IPS DF 6.9 (cell line): ENCODE results near the gene MMS22L.
"Not testable (repeated sequence)": the region's sequence is repeated elsewhere in the genome, so short reads cannot be mapped to it uniquely, and the experiment has no call there.

Source experiments
- DNase-seq: peaks from one replicate; pipeline ENCODE4 v3.0.0-alpha.2; 2013; ENCODE audit warnings: low read depth, low spot score
- H3K27ac ChIP-seq: one replicate; pipeline ENCODE4 v1.5.1; 2013; ENCODE audit warnings: low read length, control low read depth
- H3K27me3 ChIP-seq: 2 replicates; pipeline ENCODE4 v1.6.1; 2013; ENCODE audit warnings: mild to moderate bottlenecking, low read length; ENCODE audit not compliant: control insufficient read depth, insufficient read depth
- H3K36me3 ChIP-seq: 2 replicates; pipeline ENCODE4 v1.6.1; 2013; ENCODE audit warnings: low read length; ENCODE audit not compliant: control insufficient read depth, insufficient read depth
- H3K4me1 ChIP-seq: 2 replicates; pipeline ENCODE4 v1.6.1; 2013; ENCODE audit warnings: low read length; ENCODE audit not compliant: control insufficient read depth, insufficient read depth
- H3K4me3 ChIP-seq: 2 replicates; pipeline ENCODE4 v1.5.1; 2013; ENCODE audit warnings: mild to moderate bottlenecking, low read length
- H3K9me3 ChIP-seq: 2 replicates; pipeline ENCODE4 v1.6.1; 2013; ENCODE audit warnings: low read length, inconsistent platforms; ENCODE audit not compliant: control insufficient read depth, insufficient read depth
- WGBS: extraction: QIAGEN DNeasy Blood & Tissue Kit; methylation state at CpG from one replicate; pipeline ENCODE4 v1.1.7; 2013; ENCODE audit warnings: mixed read lengths, missing lambda C conversion rate; ENCODE audit not compliant: insufficient read length, insufficient coverage; 5-methylcytosine and 5-hydroxymethylcytosine counted together

The MMS22L gene

GRCh38 chr6:97187951-97188350 lies 95.1 kb downstream of the MMS22L start:
- Histone ChIP-seq H3K27me3 (no peaks in the 10 kb centered on the region), H3K4me3 (no peak overlapping the region), H3K4me1 (no peaks in the 10 kb centered on the region), H3K36me3 (no peaks in the 10 kb centered on the region), H3K9me3 (no peaks in the 10 kb centered on the region), H3K27ac (no peak overlapping the region)
- DNase-seq = no peak

- no CpG with 5 or more reads among the region's 3 CpGs for WGBS
- H3K9me3 ChIP-seq = no peaks in the 10 kb centered on the region
- no peaks in the 10 kb centered on the region for H3K27me3 ChIP-seq
- H3K4me3 ChIP-seq = no peak overlapping the region
- no peaks in the 10 kb centered on the region for H3K36me3 ChIP-seq
- no peak overlapping the region for H3K27ac ChIP-seq
- peak; percentile 27 for DNase-seq
- H3K4me1 ChIP-seq = no peaks in the 10 kb centered on the region
Measured at GRCh38 chr6:97186416-97186999, 96.5 kb downstream of the MMS22L start.

GRCh38 chr6:97177905-97178304 lies 105.1 kb downstream of the MMS22L start:
- no peak for DNase-seq
- no CpG with 5 or more reads among the region's 3 CpGs for WGBS
- no peak overlapping the region for H3K4me3 ChIP-seq
- no peaks in the 10 kb centered on the region for H3K9me3 ChIP-seq
- H3K27me3 ChIP-seq = no peaks in the 10 kb centered on the region
- no peaks in the 10 kb centered on the region for H3K4me1 ChIP-seq
- no peak overlapping the region for H3K27ac ChIP-seq
- H3K36me3 ChIP-seq = peaks cover 2% of the 10 kb centered on the region; the same call in 1 of the 2 replicates

- Histone ChIP-seq H3K4me1 (no peaks in the 10 kb centered on the region), H3K36me3 (peaks cover 2% of the 10 kb centered on the region; the same call in 1 of the 2 replicates), H3K9me3 (no peaks in the 10 kb centered on the region), H3K27ac (no peak overlapping the region), H3K27me3 (no peaks in the 10 kb centered on the region), H3K4me3 (no peak overlapping the region)
- no CpG with 5 or more reads among the region's 2 CpGs for WGBS
- DNase-seq = no peak
Measured at GRCh38 chr6:97176468-97176867, 106.5 kb downstream of the MMS22L start.

GRCh38 chr6:97175806-97176205 lies 107.2 kb downstream of the MMS22L start:
- no peak overlapping the region for H3K27ac ChIP-seq
- no peaks in the 10 kb centered on the region for H3K9me3 ChIP-seq
- no peaks in the 10 kb centered on the region for H3K27me3 ChIP-seq
- DNase-seq = no peak
- peaks cover 2% of the 10 kb centered on the region; the same call in 1 of the 2 replicates for H3K36me3 ChIP-seq
- no peaks in the 10 kb centered on the region for H3K4me1 ChIP-seq
- no CpG with 5 or more reads among the region's 4 CpGs for WGBS
- H3K4me3 ChIP-seq = no peak overlapping the region

- Histone ChIP-seq H3K4me1 (no peaks in the 10 kb centered on the region), H3K27ac (no peak overlapping the region), H3K9me3 (no peaks in the 10 kb centered on the region), H3K4me3 (no peak overlapping the region), H3K27me3 (no peaks in the 10 kb centered on the region), H3K36me3 (peaks cover 2% of the 10 kb centered on the region; the same call in 1 of the 2 replicates)
- WGBS = no CpG with 5 or more reads among the region's 2 CpGs
- DNase-seq = no peak
Measured at GRCh38 chr6:97174471-97174870, 108.5 kb downstream of the MMS22L start.

GRCh38 chr6:97160280-97160679 lies 122.7 kb downstream of the MMS22L start:
- peaks cover 2% of the 10 kb centered on the region; the same call in 1 of the 2 replicates for H3K36me3 ChIP-seq
- no peak overlapping the region for H3K4me3 ChIP-seq
- no peak overlapping the region for H3K27ac ChIP-seq
- no peaks in the 10 kb centered on the region for H3K9me3 ChIP-seq
- no peaks in the 10 kb centered on the region for H3K4me1 ChIP-seq
- no peak for DNase-seq
- H3K27me3 ChIP-seq = no peaks in the 10 kb centered on the region

GRCh38 chr6:97155447-97155846 lies 127.6 kb downstream of the MMS22L start:
- H3K27ac ChIP-seq, H3K4me3 ChIP-seq, H3K9me3 ChIP-seq, H3K4me1 ChIP-seq, DNase-seq, H3K27me3 ChIP-seq, H3K36me3 ChIP-seq: not testable (repeated sequence)
- WGBS = no CpG with 5 or more reads among the region's 5 CpGs

GRCh38 chr6:97154015-97154414 lies 129.0 kb downstream of the MMS22L start:
- Histone ChIP-seq H3K9me3 (no peaks in the 10 kb centered on the region), H3K4me3 (no peak overlapping the region), H3K4me1 (no peaks in the 10 kb centered on the region), H3K27me3 (no peaks in the 10 kb centered on the region), H3K36me3 (no peaks in the 10 kb centered on the region; the same call in 1 of the 2 replicates), H3K27ac (no peak overlapping the region)
- WGBS = no CpG with 5 or more reads among the region's 3 CpGs
- DNase-seq = no peak

- H3K27ac ChIP-seq = no peak overlapping the region
- H3K27me3 ChIP-seq = no peaks in the 10 kb centered on the region
- H3K36me3 ChIP-seq = no peaks in the 10 kb centered on the region; the same call in 1 of the 2 replicates
- no peak overlapping the region for H3K4me3 ChIP-seq
- H3K9me3 ChIP-seq = no peaks in the 10 kb centered on the region
- no peak for DNase-seq
- H3K4me1 ChIP-seq = no peaks in the 10 kb centered on the region
Measured at GRCh38 chr6:97151601-97152000, 131.4 kb downstream of the MMS22L start.

GRCh38 chr6:97150932-97151331 lies 132.1 kb downstream of the MMS22L start:
- WGBS = no CpG with 5 or more reads among the region's 3 CpGs
- no peak for DNase-seq
- no peaks in the 10 kb centered on the region for H3K27me3 ChIP-seq
- H3K9me3 ChIP-seq = no peaks in the 10 kb centered on the region
- no peak overlapping the region for H3K27ac ChIP-seq
- H3K4me1 ChIP-seq = no peaks in the 10 kb centered on the region
- no peak overlapping the region for H3K4me3 ChIP-seq
- no peaks in the 10 kb centered on the region; the same call in 1 of the 2 replicates for H3K36me3 ChIP-seq
